ENCODE results near the gene LIPT1.
"Not testable (repeated sequence)": the region's sequence is repeated elsewhere in the genome, so short reads cannot be mapped to it uniquely, and the experiment has no call there.

LIPT1 gene

GRCh38 chr2:99127981-99128380 is 26.8 kb upstream of the LIPT1 start:
- no peaks in the 10 kb centered on the region for H3K4me1 ChIP-seq (ENCODE audit: control insufficient read depth in 1 of 2, insufficient read depth in 1 of 2, low read depth in 1 of 2, low read length in 1 of 2)
- TF ChIP-seq CTCF (IDR thresholded peaks at IDR 0.05): no peak
- peaks cover 4% of the 10 kb centered on the region for H3K36me3 ChIP-seq
- H3K9me3 ChIP-seq: no peaks in the 10 kb centered on the region
- H3K27me3 ChIP-seq: no peaks in the 10 kb centered on the region
- H3K27ac ChIP-seq: no peak overlapping the region
- no peak overlapping the region for H3K4me3 ChIP-seq (ENCODE audit: low read depth in 1 of 2, low read length in 1 of 2)

GRCh38 chr2:99135044-99135556 is 19.7 kb upstream of the LIPT1 start:
- not testable (repeated sequence) for H3K9me3 ChIP-seq; H3K36me3 ChIP-seq; H3K4me3 ChIP-seq (ENCODE audit: low read depth in 1 of 2, low read length in 1 of 2); H3K27ac ChIP-seq; H3K27me3 ChIP-seq; H3K4me1 ChIP-seq (ENCODE audit: control insufficient read depth in 1 of 2, insufficient read depth in 1 of 2, low read depth in 1 of 2, low read length in 1 of 2)

- no peak for TF ChIP-seq CTCF (IDR thresholded peaks at IDR 0.05)
- Histone ChIP-seq H3K27me3 (peaks cover 11% of the 10 kb centered on the region), H3K4me1 (ENCODE audit: control insufficient read depth in 1 of 2, insufficient read depth in 1 of 2, low read depth in 1 of 2, low read length in 1 of 2) (peaks cover 15 to 28% of the 10 kb centered on the region in 2 experiments), H3K27ac (no peak overlapping the region), H3K4me3 (ENCODE audit: low read depth in 1 of 2, low read length in 1 of 2) (no peak overlapping the region), H3K9me3 (no peaks in the 10 kb centered on the region), H3K36me3 (no peaks in the 10 kb centered on the region)
These were observed 15.8 kb upstream of the LIPT1 start for GRCh38 chr2:99139003-99139402.

GRCh38 chr2:99140056-99140859 is 14.5 kb upstream of the LIPT1 start:
- H3K9me3 ChIP-seq: no peaks in the 10 kb centered on the region
- no peaks in the 10 kb centered on the region for H3K36me3 ChIP-seq
- peaks cover 19 to 38% of the 10 kb centered on the region in 2 experiments for H3K4me1 ChIP-seq (ENCODE audit: control insufficient read depth in 1 of 2, insufficient read depth in 1 of 2, low read depth in 1 of 2, low read length in 1 of 2)
- peak overlapping the region; percentile 85 to 98 for H3K4me3 ChIP-seq (ENCODE audit: low read depth in 1 of 2, low read length in 1 of 2)
- H3K27me3 ChIP-seq: peaks cover 11% of the 10 kb centered on the region
- TF ChIP-seq CTCF (IDR thresholded peaks at IDR 0.05): no peak
- H3K27ac ChIP-seq: peak overlapping the region; percentile 84

- peaks cover 11% of the 10 kb centered on the region for H3K27me3 ChIP-seq
- no peaks in the 10 kb centered on the region for H3K36me3 ChIP-seq
- peak overlapping the region; percentile 85 to 98 for H3K4me3 ChIP-seq (ENCODE audit: low read depth in 1 of 2, low read length in 1 of 2)
- no peak for TF ChIP-seq CTCF (IDR thresholded peaks at IDR 0.05)
- H3K27ac ChIP-seq: peak overlapping the region; percentile 84
- H3K9me3 ChIP-seq: no peaks in the 10 kb centered on the region
- peaks cover 19 to 38% of the 10 kb centered on the region in 2 experiments for H3K4me1 ChIP-seq (ENCODE audit: control insufficient read depth in 1 of 2, insufficient read depth in 1 of 2, low read depth in 1 of 2, low read length in 1 of 2)
These were observed 14.0 kb upstream of the LIPT1 start for GRCh38 chr2:99140860-99141109.
